ENCODE results near the gene GBX2.

Gene GBX2

GRCh38 chr2:236173036-236173728, 5.0 kb upstream of the GBX2 start:
- TF ChIP-seq POLR2A (IDR thresholded peaks at IDR 0.05; ENCODE audit: low read depth, low read length): no peak
- no peak for TF ChIP-seq POLR2AphosphoS5 (IDR thresholded peaks at IDR 0.05; ENCODE audit: low read depth, low read length)
- TF ChIP-seq TAF1 (IDR thresholded peaks at IDR 0.05; ENCODE audit: borderline replicate concordance, low read depth, low read length): no peak
- no peak for DNase-seq (ENCODE audit: insufficient read length)
- no peak for FAIRE-seq

- DNase-seq (ENCODE audit: insufficient read length): no peak
- TF ChIP-seq POLR2AphosphoS5 (IDR thresholded peaks at IDR 0.05; ENCODE audit: low read depth, low read length) (no peak), TAF1 (IDR thresholded peaks at IDR 0.05; ENCODE audit: borderline replicate concordance, low read depth, low read length) (no peak), POLR2A (IDR thresholded peaks at IDR 0.05; ENCODE audit: low read depth, low read length) (no peak)
- FAIRE-seq: no peak
These were observed 4.3 kb upstream of the GBX2 start for GRCh38 chr2:236172255-236173035.

- DNase-seq (ENCODE audit: insufficient read length) (no peak), FAIRE-seq (no peak)
- TF ChIP-seq POLR2A (IDR thresholded peaks at IDR 0.05; ENCODE audit: low read depth, low read length) (no peak), TAF1 (IDR thresholded peaks at IDR 0.05; ENCODE audit: borderline replicate concordance, low read depth, low read length) (no peak), POLR2AphosphoS5 (IDR thresholded peaks at IDR 0.05; ENCODE audit: low read depth, low read length) (no peak)
These were observed 3.6 kb upstream of the GBX2 start for GRCh38 chr2:236171680-236172254.

- no peak for TF ChIP-seq POLR2AphosphoS5 (IDR thresholded peaks at IDR 0.05; ENCODE audit: low read depth, low read length)
- TF ChIP-seq TAF1 (IDR thresholded peaks at IDR 0.05; ENCODE audit: borderline replicate concordance, low read depth, low read length): no peak
- FAIRE-seq (no peak), DNase-seq (ENCODE audit: insufficient read length) (no peak)
These were observed 3.0 kb upstream of the GBX2 start for GRCh38 chr2:236171181-236171679.

GRCh38 chr2:236170590-236171165, 2.5 kb upstream of the GBX2 start:
- FAIRE-seq: no peak
- TF ChIP-seq TAF1 (IDR thresholded peaks at IDR 0.05; ENCODE audit: borderline replicate concordance, low read depth, low read length) (no peak), POLR2A (IDR thresholded peaks at IDR 0.05; ENCODE audit: low read depth, low read length) (no peak), POLR2AphosphoS5 (IDR thresholded peaks at IDR 0.05; ENCODE audit: low read depth, low read length) (no peak)
- DNase-seq (ENCODE audit: insufficient read length): no peak

GRCh38 chr2:236169741-236170589, 1.8 kb upstream of the GBX2 start:
- DNase-seq (ENCODE audit: insufficient read length) (no peak), FAIRE-seq (no peak)
- no peak for TF ChIP-seq TAF1 (IDR thresholded peaks at IDR 0.05; ENCODE audit: borderline replicate concordance, low read depth, low read length)
- TF ChIP-seq POLR2A (IDR thresholded peaks at IDR 0.05; ENCODE audit: low read depth, low read length): no peak
- no peak for TF ChIP-seq POLR2AphosphoS5 (IDR thresholded peaks at IDR 0.05; ENCODE audit: low read depth, low read length)

GRCh38 chr2:236169151-236169721, 1.1 kb upstream of the GBX2 start:
- no peak for DNase-seq (ENCODE audit: insufficient read length)
- no peak for FAIRE-seq
- no peak for TF ChIP-seq TAF1 (IDR thresholded peaks at IDR 0.05; ENCODE audit: borderline replicate concordance, low read depth, low read length)
- TF ChIP-seq POLR2AphosphoS5 (IDR thresholded peaks at IDR 0.05; ENCODE audit: low read depth, low read length): no peak
- no peak for TF ChIP-seq POLR2A (IDR thresholded peaks at IDR 0.05; ENCODE audit: low read depth, low read length)

- DNase-seq (ENCODE audit: insufficient read length) (no peak), FAIRE-seq (no peak)
- TF ChIP-seq POLR2A (IDR thresholded peaks at IDR 0.05; ENCODE audit: low read depth, low read length): no peak
- TF ChIP-seq POLR2AphosphoS5 (IDR thresholded peaks at IDR 0.05; ENCODE audit: low read depth, low read length): no peak
- TF ChIP-seq TAF1 (IDR thresholded peaks at IDR 0.05; ENCODE audit: borderline replicate concordance, low read depth, low read length): no peak
These were observed 683 bp downstream of the GBX2 start for GRCh38 chr2:236167297-236168109.

GRCh38 chr2:236166796-236167296, 1.3 kb downstream of the GBX2 start:
- DNase-seq (ENCODE audit: insufficient read length): no peak
- FAIRE-seq: no peak

More at GRCh38 chr2:236166796-236167296, 1.3 kb downstream of the GBX2 start:
- no peak for TF ChIP-seq TAF1 (IDR thresholded peaks at IDR 0.05; ENCODE audit: borderline replicate concordance, low read depth, low read length)
- TF ChIP-seq POLR2A (IDR thresholded peaks at IDR 0.05; ENCODE audit: low read depth, low read length): no peak
- no peak for TF ChIP-seq POLR2AphosphoS5 (IDR thresholded peaks at IDR 0.05; ENCODE audit: low read depth, low read length)

Data from GM12892 (cell line).